Stimulated activated memory B cell treated with anti-CD40 and anti-IgM and Interleukin-4, amounts not matched to agents 10 μg/mL and 1 μg/mL and 100 μg/mL, for 72 hours (primary cell): Measurements from ENCODE around the gene ZBTB16.

Source experiments
- ATAC-seq: fragments of 150-1000 bp; cut with Tn5 transposase; 2 replicates; pipeline ENCODE4 v1.10.0; 2021
- H3K27ac Mint-ChIP-seq: one replicate; pipeline ENCODE4 v1.8.0; 2022; ENCODE audit warnings: mild to moderate bottlenecking, mixed read lengths
- H3K27me3 Mint-ChIP-seq: one replicate; pipeline ENCODE4 v1.8.0; 2022; ENCODE audit warnings: mixed read lengths
- H3K36me3 Mint-ChIP-seq: one replicate; pipeline ENCODE4 v1.8.0; 2022; ENCODE audit warnings: mixed read lengths
- H3K4me1 Mint-ChIP-seq: one replicate; pipeline ENCODE4 v1.8.0; 2022; ENCODE audit warnings: mixed read lengths
- H3K4me3 Mint-ChIP-seq: one replicate; pipeline ENCODE4 v1.8.0; 2022; ENCODE audit warnings: mild to moderate bottlenecking, moderate library complexity, mixed read lengths
- H3K9me3 Mint-ChIP-seq: one replicate; pipeline ENCODE4 v1.8.0; 2022; ENCODE audit warnings: mixed read lengths

ZBTB16 gene

GRCh38 chr11:114130629-114131277 is 71.2 kb downstream of the ZBTB16 start:
- Mint-ChIP-seq H3K4me3 (no peak overlapping the region), H3K27ac (no peak overlapping the region), H3K4me1 (peaks cover 6% of the 10 kb centered on the region), H3K36me3 (no peaks in the 10 kb centered on the region), H3K9me3 (no peaks in the 10 kb centered on the region), H3K27me3 (peaks cover 22% of the 10 kb centered on the region)
- ATAC-seq: no peak

- Mint-ChIP-seq H3K36me3 (no peaks in the 10 kb centered on the region), H3K27me3 (peaks cover 20% of the 10 kb centered on the region), H3K4me1 (peaks cover 6% of the 10 kb centered on the region), H3K9me3 (no peaks in the 10 kb centered on the region), H3K4me3 (no peak overlapping the region), H3K27ac (no peak overlapping the region)
- ATAC-seq: no peak
Measured at GRCh38 chr11:114131461-114131864, 72.0 kb downstream of the ZBTB16 start.

GRCh38 chr11:114132417-114132816 is 72.9 kb downstream of the ZBTB16 start:
- H3K27ac Mint-ChIP-seq: no peak overlapping the region
- H3K9me3 Mint-ChIP-seq: no peaks in the 10 kb centered on the region
- peaks cover 8% of the 10 kb centered on the region for H3K4me1 Mint-ChIP-seq
- no peak overlapping the region for H3K4me3 Mint-ChIP-seq
- no peak for ATAC-seq
- no peaks in the 10 kb centered on the region for H3K36me3 Mint-ChIP-seq
- peaks cover 16% of the 10 kb centered on the region for H3K27me3 Mint-ChIP-seq

GRCh38 chr11:114132944-114133394 is 73.5 kb downstream of the ZBTB16 start:
- Mint-ChIP-seq H3K9me3 (no peaks in the 10 kb centered on the region), H3K27me3 (peaks cover 20% of the 10 kb centered on the region), H3K27ac (no peak overlapping the region), H3K36me3 (no peaks in the 10 kb centered on the region), H3K4me3 (no peak overlapping the region), H3K4me1 (peaks cover 13% of the 10 kb centered on the region)
- no peak for ATAC-seq

GRCh38 chr11:114133548-114134329 is 74.2 kb downstream of the ZBTB16 start:
- Mint-ChIP-seq H3K4me3 (no peak overlapping the region), H3K4me1 (peaks cover 18% of the 10 kb centered on the region), H3K27me3 (peaks cover 22% of the 10 kb centered on the region), H3K36me3 (no peaks in the 10 kb centered on the region), H3K9me3 (no peaks in the 10 kb centered on the region), H3K27ac (no peak overlapping the region)
- no peak for ATAC-seq

- ATAC-seq: no peak
- Mint-ChIP-seq H3K4me1 (peaks cover 25% of the 10 kb centered on the region), H3K27me3 (peaks cover 25% of the 10 kb centered on the region), H3K9me3 (no peaks in the 10 kb centered on the region), H3K4me3 (no peak overlapping the region), H3K36me3 (no peaks in the 10 kb centered on the region), H3K27ac (no peak overlapping the region)
Measured at GRCh38 chr11:114134870-114135269, 75.4 kb downstream of the ZBTB16 start.

- H3K36me3 Mint-ChIP-seq: no peaks in the 10 kb centered on the region
- peaks cover 32% of the 10 kb centered on the region for H3K27me3 Mint-ChIP-seq
- H3K9me3 Mint-ChIP-seq: no peaks in the 10 kb centered on the region
- H3K27ac Mint-ChIP-seq: no peak overlapping the region
- no peak for ATAC-seq
- no peak overlapping the region for H3K4me3 Mint-ChIP-seq
- peaks cover 29% of the 10 kb centered on the region for H3K4me1 Mint-ChIP-seq
Measured at GRCh38 chr11:114135737-114136151, 76.2 kb downstream of the ZBTB16 start.

GRCh38 chr11:114136686-114137640 is 77.5 kb downstream of the ZBTB16 start:
- no peak for ATAC-seq

GRCh38 chr11:114137838-114138237 is 78.3 kb downstream of the ZBTB16 start:
- Mint-ChIP-seq H3K4me3 (no peak overlapping the region), H3K36me3 (no peaks in the 10 kb centered on the region), H3K27ac (no peak overlapping the region), H3K27me3 (peaks cover 40% of the 10 kb centered on the region), H3K4me1 (peaks cover 23% of the 10 kb centered on the region), H3K9me3 (no peaks in the 10 kb centered on the region)
- ATAC-seq: no peak

More at GRCh38 chr11:114136686-114137640, 77.5 kb downstream of the ZBTB16 start:
- H3K27me3 Mint-ChIP-seq: peaks cover 40% of the 10 kb centered on the region
- H3K36me3 Mint-ChIP-seq: no peaks in the 10 kb centered on the region
- no peaks in the 10 kb centered on the region for H3K9me3 Mint-ChIP-seq
- H3K27ac Mint-ChIP-seq: no peak overlapping the region
- no peak overlapping the region for H3K4me3 Mint-ChIP-seq
- H3K4me1 Mint-ChIP-seq: peaks cover 23% of the 10 kb centered on the region

- Mint-ChIP-seq H3K27ac (no peak overlapping the region), H3K9me3 (no peaks in the 10 kb centered on the region), H3K4me3 (no peak overlapping the region), H3K4me1 (peaks cover 24% of the 10 kb centered on the region), H3K27me3 (peaks cover 40% of the 10 kb centered on the region), H3K36me3 (no peaks in the 10 kb centered on the region)
- no peak for ATAC-seq
Measured at GRCh38 chr11:114138411-114138810, 78.9 kb downstream of the ZBTB16 start.

- no peak overlapping the region for H3K4me3 Mint-ChIP-seq
- no peak for ATAC-seq
- H3K9me3 Mint-ChIP-seq: no peaks in the 10 kb centered on the region
- no peak overlapping the region for H3K27ac Mint-ChIP-seq
- H3K4me1 Mint-ChIP-seq: peaks cover 29% of the 10 kb centered on the region
- H3K27me3 Mint-ChIP-seq: peaks cover 49% of the 10 kb centered on the region
- no peaks in the 10 kb centered on the region for H3K36me3 Mint-ChIP-seq
Measured at GRCh38 chr11:114140826-114141225, 81.3 kb downstream of the ZBTB16 start.

- Mint-ChIP-seq H3K27me3 (peaks cover 48% of the 10 kb centered on the region), H3K27ac (no peak overlapping the region), H3K36me3 (no peaks in the 10 kb centered on the region), H3K4me3 (no peak overlapping the region), H3K4me1 (peaks cover 29% of the 10 kb centered on the region), H3K9me3 (no peaks in the 10 kb centered on the region)
- no peak for ATAC-seq
Measured at GRCh38 chr11:114141863-114142580, 82.5 kb downstream of the ZBTB16 start.

GRCh38 chr11:114142707-114143106 is 83.2 kb downstream of the ZBTB16 start:
- Mint-ChIP-seq H3K4me1 (peaks cover 25% of the 10 kb centered on the region), H3K27me3 (peaks cover 42% of the 10 kb centered on the region), H3K27ac (no peak overlapping the region), H3K4me3 (no peak overlapping the region), H3K9me3 (no peaks in the 10 kb centered on the region), H3K36me3 (no peaks in the 10 kb centered on the region)
- ATAC-seq: no peak

GRCh38 chr11:114145166-114145775 is 85.8 kb downstream of the ZBTB16 start:
- H3K27ac Mint-ChIP-seq: no peak overlapping the region

More at GRCh38 chr11:114145166-114145775, 85.8 kb downstream of the ZBTB16 start:
- H3K4me3 Mint-ChIP-seq: no peak overlapping the region
- H3K36me3 Mint-ChIP-seq: no peaks in the 10 kb centered on the region
- H3K27me3 Mint-ChIP-seq: peaks cover 22% of the 10 kb centered on the region
- no peaks in the 10 kb centered on the region for H3K9me3 Mint-ChIP-seq
- peaks cover 14% of the 10 kb centered on the region for H3K4me1 Mint-ChIP-seq
- no peak for ATAC-seq
